Transverse colon (tissue), 4 donors: ENCODE results near the gene PTPRR. TPM values are rescaled to one million over a fixed set of nuclear protein-coding genes. Genes with fewer than 3 reads are reported as not detected.

Experiments
- DNase-seq: peaks from one replicate; pipeline ENCODE4 v3.0.0-alpha.2; 2019
- H3K27ac ChIP-seq, 4 donors: fragments of 200-600 bp; sonication (generic); 2 replicates each; pipeline ENCODE4 v1.5.1; 2016 to 2018; ENCODE audit warnings: inconsistent platforms in 4 of 4
- H3K27me3 ChIP-seq: fragments of 200-600 bp; sonication (generic); 2 replicates; pipeline ENCODE4 v1.5.1; 2017; ENCODE audit warnings: inconsistent platforms
- H3K36me3 ChIP-seq, 4 donors: fragments of 200-600 bp; sonication (generic); 2 replicates each; pipeline ENCODE4 v1.5.1; 2017 to 2019; ENCODE audit warnings: inconsistent platforms in 4 of 4
- H3K4me1 ChIP-seq, 4 donors: fragments of 200-600 bp; sonication (generic); 2 replicates each; pipeline ENCODE4 v1.5.1; 2017 to 2020; ENCODE audit warnings: inconsistent platforms in 4 of 4
- H3K4me3 ChIP-seq, 4 donors: fragments of 200-600 bp; sonication (generic); 1 replicate in 1 of 4; 2 replicates in 3 of 4; pipeline versions ENCODE4 v1.5.1 to v1.6.1; 2017 to 2019; ENCODE audit warnings: inconsistent platforms in 4 of 4
- H3K9me3 ChIP-seq, 2 donors: fragments of 200-600 bp; sonication (generic); 2 replicates each; pipeline ENCODE4 v1.5.1; 2017 to 2019; ENCODE audit warnings: inconsistent platforms in 2 of 2
- CTCF ChIP-seq, 5 experiments: fragments of 200-600 bp in 3 of 5; fragments of 450-650 bp in 2 of 5; sonication (generic) in 3 of 5; IDR thresholded peaks; 1 replicate in 2 of 5; 2 replicates in 3 of 5; pipeline ENCODE4 v1.5.1; 2016 to 2017; ENCODE audit warnings: antibody characterized with exemption in 5 of 5, inconsistent platforms in 3 of 5, mild to moderate bottlenecking in 2 of 5, moderate library complexity in 1 of 5
- EP300 ChIP-seq: sonication (generic); formaldehyde crosslinking; IDR thresholded peaks from one replicate; pipeline ENCODE4 v1.6.1; 2017; ENCODE audit warnings: antibody characterized with exemption, low read depth
- POLR2A ChIP-seq: fragments of 450-650 bp; IDR thresholded peaks from one replicate; pipeline ENCODE4 v1.6.1; 2016; ENCODE audit warnings: antibody characterized with exemption, mild to moderate bottlenecking, moderate library complexity
- POLR2AphosphoS5 ChIP-seq, 3 donors: sonication (generic); formaldehyde crosslinking; IDR thresholded peaks; one replicate each; pipeline ENCODE4 v1.6.1; 2016; ENCODE audit warnings: antibody characterized with exemption in 3 of 3
- WGBS, 2 donors: methylation state at CpG; one replicate each; pipeline ENCODE4 v1.1.5; 2018; ENCODE audit warnings: low coverage in 1 of 2; 5-methylcytosine and 5-hydroxymethylcytosine counted together
- in situ Hi-C, 4 donors: fragments of 200-750 bp; cut with MboI; loops; one replicate each; pipeline versions ENCODE4 v1.15.0 to v1.15.1; 2017; ENCODE audit warnings: low sequenced_read_pairs in 3 of 4, low pct_ligation_motif_present in 1 of 4, low pct_unique_long_range_greater_than_20kb in 1 of 4
- intact Hi-C: fragments of 100-400 bp; cut with DNase I; formaldehyde crosslinking; loops from one replicate; pipeline ENCODE4 v1.15.1; 2023; ENCODE audit warnings: low total_unique reads
- total RNA-seq, 4 donors: library from RNA; depleted of rRNA; stranded (reverse); fragments of >200 nt; gene quantifications; one replicate each; pipeline ENCODE4 v1.1.0, GENCODE V29; 2016

The PTPRR gene
- total RNA-seq, 4 donors from 2014 or later = 13.2 to 50.9 (median 31.4) TPM; not detected in 1

- no peaks in the 10 kb centered on the region for H3K4me1 ChIP-seq
- DNase-seq = no peak
- no peaks in the 10 kb centered on the region for H3K27me3 ChIP-seq
- intact Hi-C loops (no loop called here), in situ Hi-C loops (no loop called here)
- H3K36me3 ChIP-seq = no peaks in the 10 kb centered on the region
- 61 to 70% methylated on average over 2 to 3 of the region's 3 CpGs for WGBS, 2 donors
- H3K27ac ChIP-seq = peak overlapping the region in 3 of 4 donors; percentile 7 to 17 (median 17)
- no peaks in the 10 kb centered on the region for H3K9me3 ChIP-seq
- no peak overlapping the region for H3K4me3 ChIP-seq
- no peak for TF ChIP-seq EP300
- TF ChIP-seq POLR2A = no peak
- no peak for TF ChIP-seq POLR2AphosphoS5 (IDR thresholded peaks at IDR 0.05)
- TF ChIP-seq CTCF (IDR thresholded peaks at IDR 0.05) = no peak
Measured at GRCh38 chr12:70854138-70854537, 66.4 kb downstream of the PTPRR start.

- Histone ChIP-seq H3K4me3 (no peak overlapping the region), H3K9me3 (no peaks in the 10 kb centered on the region), H3K27me3 (no peaks in the 10 kb centered on the region), H3K4me1 (no peaks in the 10 kb centered on the region), H3K27ac (peak overlapping the region in 3 of 4 donors; percentile 7 to 25 (median 17)), H3K36me3 (no peaks in the 10 kb centered on the region)
- no peak for DNase-seq
- 68 to 77% methylated on average over 2 to 3 of the region's 3 CpGs for WGBS, 2 donors
- intact Hi-C loops = no loop called here
- TF ChIP-seq CTCF (IDR thresholded peaks at IDR 0.05) = no peak
- peak in 2 of 3 donors; percentile 69 to 70 for TF ChIP-seq POLR2AphosphoS5 (IDR thresholded peaks at IDR 0.05)
- TF ChIP-seq POLR2A = no peak
- in situ Hi-C loops = no loop called here
Measured at GRCh38 chr12:70853326-70853725, 67.2 kb downstream of the PTPRR start.

- H3K4me1 ChIP-seq = no peaks in the 10 kb centered on the region
- H3K9me3 ChIP-seq = no peaks in the 10 kb centered on the region
- no peaks in the 10 kb centered on the region for H3K27me3 ChIP-seq
- in situ Hi-C loops = no loop called here
- 82 to 88% methylated on average over 7 of the region's 7 CpGs for whole genome bisulfite sequencing, 2 donors
- H3K36me3 ChIP-seq = no peaks in the 10 kb centered on the region
- no peak overlapping the region for H3K27ac ChIP-seq
- TF ChIP-seq CTCF (IDR thresholded peaks at IDR 0.05) (no peak), EP300 (no peak)
- DNase-seq = no peak
- no peak overlapping the region for H3K4me3 ChIP-seq
- intact Hi-C loops = no loop called here
Measured at GRCh38 chr12:70852416-70853150, 68.0 kb downstream of the PTPRR start.

- no peaks in the 10 kb centered on the region for H3K27me3 ChIP-seq
- 32 to 39% methylated on average over 3 of the region's 3 CpGs for WGBS, 2 donors
- no peak overlapping the region for H3K27ac ChIP-seq
- H3K36me3 ChIP-seq = no peaks in the 10 kb centered on the region
- peak; percentile 18 to 60 (median 40) for TF ChIP-seq CTCF (IDR thresholded peaks at IDR 0.05)
- TF ChIP-seq POLR2A = no peak
- intact Hi-C loops = no loop called here
- no peaks in the 10 kb centered on the region for H3K9me3 ChIP-seq
- no peak for DNase-seq
- H3K4me1 ChIP-seq = peaks cover 0 to 6% (median 0%) of the 10 kb centered on the region in 4 donors
- no peak overlapping the region for H3K4me3 ChIP-seq
- in situ Hi-C loops = loop anchor here in 1 of 4 donors (10.0 to 25.0 kb wide), 2 partner anchors 115 to 262 kb away; no protein-coding TSS in a partner anchor
Measured at GRCh38 chr12:70849265-70849960, 71.1 kb downstream of the PTPRR start.
